Rectal smooth muscle tissue (tissue), 1 donor: ENCODE results near the gene ATF7IP.

ENCODE experiments used
- H3K27ac ChIP-seq: one replicate; pipeline ENCODE4 v1.7.0; 2013; ENCODE audit warnings: low read depth, low read length, inconsistent platforms
- H3K27me3 ChIP-seq: one replicate; pipeline ENCODE4 v1.7.0; 2013; ENCODE audit warnings: low read length; ENCODE audit not compliant: control insufficient read depth, insufficient read depth
- H3K36me3 ChIP-seq: one replicate; pipeline ENCODE4 v1.7.0; 2013; ENCODE audit warnings: low read length; ENCODE audit not compliant: control insufficient read depth, insufficient read depth
- H3K4me1 ChIP-seq: one replicate; pipeline ENCODE4 v1.7.0; 2013; ENCODE audit warnings: low read length; ENCODE audit not compliant: control insufficient read depth, insufficient read depth
- H3K4me3 ChIP-seq: one replicate; pipeline ENCODE4 v1.7.0; 2013; ENCODE audit warnings: low read length
- H3K9ac ChIP-seq: one replicate; pipeline ENCODE4 v1.7.0; 2013; ENCODE audit warnings: low read length

Gene ATF7IP

DNA sequence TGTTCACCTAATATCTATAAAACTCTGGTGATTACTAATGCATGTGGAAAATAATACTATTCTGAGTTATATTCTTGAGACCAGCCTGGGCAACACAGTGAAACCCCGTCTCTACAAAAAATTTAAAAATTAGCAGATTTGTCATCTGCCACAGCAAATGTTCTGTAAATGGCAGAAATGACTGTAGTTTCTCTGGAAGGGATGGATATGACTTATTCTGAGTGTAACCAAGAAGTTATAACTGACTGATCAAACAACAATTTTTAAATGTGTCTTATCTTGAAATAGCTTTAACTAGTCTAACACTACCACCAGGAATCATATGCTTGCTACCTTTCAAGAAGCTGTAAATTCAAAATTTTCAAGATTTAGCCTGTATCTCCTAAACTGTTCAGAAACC lies 113.5 kb downstream of the ATF7IP start:
- Histone ChIP-seq H3K4me1 (no peaks in the 10 kb centered on the region), H3K9ac (no peak overlapping the region), H3K36me3 (peaks cover 32% of the 10 kb centered on the region), H3K27ac (no peak overlapping the region), H3K27me3 (no peaks in the 10 kb centered on the region), H3K4me3 (no peak overlapping the region)

GRCh38 chr12:14481201-14481600 lies 115.7 kb downstream of the ATF7IP start:
- Histone ChIP-seq H3K4me3 (no peak overlapping the region), H3K9ac (no peak overlapping the region), H3K27me3 (no peaks in the 10 kb centered on the region), H3K27ac (no peak overlapping the region), H3K4me1 (no peaks in the 10 kb centered on the region), H3K36me3 (peaks cover 35% of the 10 kb centered on the region)

- H3K9ac ChIP-seq, result no peak overlapping the region
- no peak overlapping the region for H3K27ac ChIP-seq
- H3K4me3 ChIP-seq, result no peak overlapping the region
- H3K36me3 ChIP-seq, result peaks cover 35% of the 10 kb centered on the region
- no peaks in the 10 kb centered on the region for H3K4me1 ChIP-seq
- H3K27me3 ChIP-seq, result no peaks in the 10 kb centered on the region
These were observed 116.9 kb downstream of the ATF7IP start for GRCh38 chr12:14482361-14482760.

DNA sequence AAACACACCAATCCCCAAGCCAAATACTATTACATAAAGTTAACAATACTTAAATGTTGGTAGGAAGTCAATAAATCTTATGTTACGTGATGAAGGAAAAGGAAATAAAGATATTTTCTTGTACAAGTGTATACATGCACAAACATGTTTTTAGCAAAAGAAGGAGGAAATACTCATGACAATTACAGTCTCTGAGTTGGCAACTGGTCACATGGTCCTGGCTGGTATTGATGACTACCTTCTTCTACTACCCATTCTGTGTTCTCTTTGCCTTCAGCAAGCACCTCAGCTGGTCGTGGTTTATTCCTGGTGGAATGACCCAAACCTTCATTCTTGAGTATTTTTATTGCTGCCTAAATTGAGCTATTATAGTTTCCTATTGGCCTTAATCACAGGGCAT lies 117.4 kb downstream of the ATF7IP start:
- H3K27me3 ChIP-seq, result no peaks in the 10 kb centered on the region
- peaks cover 35% of the 10 kb centered on the region for H3K36me3 ChIP-seq
- H3K9ac ChIP-seq, result no peak overlapping the region
- no peaks in the 10 kb centered on the region for H3K4me1 ChIP-seq
- H3K27ac ChIP-seq, result no peak overlapping the region
- no peak overlapping the region for H3K4me3 ChIP-seq

DNA sequence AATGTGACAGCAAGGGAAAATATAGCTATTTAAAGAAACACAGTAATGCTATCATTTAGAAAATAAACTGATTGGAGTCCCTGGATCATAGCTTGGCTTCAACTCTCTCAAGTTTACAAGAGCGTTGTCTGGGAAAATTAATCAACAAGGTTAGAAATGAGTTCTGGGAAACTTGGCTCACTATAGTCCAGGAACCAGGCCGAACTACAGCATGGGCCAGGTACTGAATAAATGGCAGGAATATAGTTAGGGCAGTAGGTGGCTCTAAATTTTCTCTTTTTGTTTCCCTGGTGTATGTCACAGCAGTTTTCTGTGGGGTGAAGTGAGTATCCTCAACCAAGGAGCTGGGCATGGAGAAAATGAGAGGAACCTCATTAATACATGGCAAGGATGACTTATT lies 129.8 kb downstream of the ATF7IP start:
- no peak overlapping the region for H3K9ac ChIP-seq
- H3K36me3 ChIP-seq, result peaks cover 21% of the 10 kb centered on the region
- H3K27me3 ChIP-seq, result no peaks in the 10 kb centered on the region
- no peak overlapping the region for H3K4me3 ChIP-seq
- H3K27ac ChIP-seq, result no peak overlapping the region
- no peaks in the 10 kb centered on the region for H3K4me1 ChIP-seq

DNA sequence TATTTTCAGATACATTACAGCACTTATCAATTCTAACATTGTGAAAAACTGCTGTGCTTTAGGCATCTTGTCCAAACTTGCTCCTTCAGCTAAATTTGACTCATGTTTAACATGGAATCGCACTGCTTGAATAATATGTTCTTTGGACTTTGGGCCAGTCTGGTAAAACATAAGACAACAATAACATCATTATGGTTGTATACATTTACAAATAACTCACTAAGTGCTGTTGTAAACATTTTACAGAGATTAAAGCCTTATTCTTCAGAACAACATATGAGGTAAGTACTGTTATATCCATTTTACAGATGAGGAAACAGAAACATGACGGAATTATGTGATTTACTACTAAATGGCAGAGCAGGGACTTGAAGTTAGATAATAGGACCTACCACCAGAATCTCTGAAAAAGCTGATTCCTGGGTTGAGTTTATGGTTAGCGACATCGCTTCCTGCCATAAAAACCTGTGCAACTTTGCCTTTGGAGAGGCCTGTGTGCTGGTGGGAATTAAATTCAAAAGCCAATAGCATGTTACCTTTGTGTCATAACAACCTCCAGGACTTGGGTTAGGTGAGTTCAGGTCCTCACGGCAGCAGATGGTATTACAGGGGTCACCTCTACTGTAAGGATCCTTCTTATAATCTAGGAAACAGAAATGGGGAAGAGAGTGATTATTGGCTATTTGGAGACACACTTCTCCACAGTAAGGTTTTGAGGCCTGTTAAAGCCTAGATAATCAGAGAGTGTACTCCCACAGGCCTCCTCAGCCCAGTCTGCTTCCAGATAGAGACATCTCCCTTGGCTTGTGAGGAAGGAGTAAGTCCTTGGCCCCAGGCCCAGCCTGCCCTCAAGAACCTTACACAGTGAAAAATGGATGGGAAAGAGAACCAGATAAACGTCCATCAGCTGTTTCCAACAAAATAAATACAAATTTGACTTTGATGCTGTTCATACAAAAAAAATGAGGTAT lies 140.4 kb downstream of the ATF7IP start:
- no peak overlapping the region for H3K9ac ChIP-seq
- no peaks in the 10 kb centered on the region for H3K4me1 ChIP-seq
- no peak overlapping the region for H3K4me3 ChIP-seq
- H3K27ac ChIP-seq, result no peak overlapping the region
- H3K27me3 ChIP-seq, result no peaks in the 10 kb centered on the region
- H3K36me3 ChIP-seq, result peaks cover 3% of the 10 kb centered on the region

DNA sequence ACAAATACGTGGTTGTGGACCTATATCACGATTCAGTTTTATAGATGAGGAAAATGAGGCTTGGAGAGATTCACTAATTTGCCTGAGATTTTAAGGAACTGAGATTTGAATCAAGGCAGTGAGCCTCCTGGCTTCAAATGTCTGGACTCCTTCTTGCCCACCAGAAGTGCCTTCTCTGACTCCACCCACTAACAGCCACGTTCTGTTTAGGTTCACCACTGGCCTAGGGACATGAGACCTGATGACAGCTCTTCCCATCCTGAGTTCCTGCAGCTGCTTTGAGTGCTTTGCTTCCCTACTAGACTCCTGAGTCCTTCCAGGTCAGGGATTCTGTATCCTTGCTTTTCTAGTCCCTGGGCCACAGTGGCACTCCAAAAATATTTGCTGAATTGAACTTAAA lies 145.1 kb downstream of the ATF7IP start:
- Histone ChIP-seq H3K4me3 (no peak overlapping the region), H3K36me3 (no peaks in the 10 kb centered on the region), H3K9ac (no peak overlapping the region), H3K27ac (no peak overlapping the region), H3K27me3 (no peaks in the 10 kb centered on the region), H3K4me1 (no peaks in the 10 kb centered on the region)

DNA sequence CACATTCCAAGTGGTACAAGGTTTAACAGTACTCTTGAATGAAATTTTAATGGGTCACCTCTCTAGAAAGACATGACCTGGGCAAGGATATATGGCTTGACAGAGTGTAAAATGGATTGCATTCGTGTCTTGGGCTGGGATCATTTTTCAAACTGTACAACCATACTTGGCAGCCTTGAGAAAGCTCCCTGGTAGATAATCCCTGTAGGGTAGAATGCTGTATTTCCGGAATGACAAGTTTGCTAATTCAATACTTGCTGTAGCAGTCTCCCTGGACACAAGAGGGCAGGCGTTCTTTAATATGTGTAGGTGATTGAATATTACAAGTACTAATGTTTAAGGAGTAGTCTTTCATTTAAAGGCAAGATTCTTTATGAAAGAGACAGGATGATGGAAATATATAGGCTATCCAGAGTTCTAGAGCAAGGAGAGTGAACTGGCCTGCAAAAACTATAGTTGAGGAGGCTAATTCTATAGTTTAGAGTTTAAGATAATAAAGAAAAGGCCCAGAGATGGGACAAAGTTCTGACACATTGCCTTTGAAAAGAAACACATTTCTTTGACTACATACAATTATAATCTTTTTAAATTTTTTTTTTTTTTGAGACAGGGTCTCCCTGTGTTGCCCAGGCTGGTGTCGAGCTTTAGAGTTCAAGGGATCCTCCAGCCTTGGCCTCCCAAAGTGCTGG lies 148.8 kb downstream of the ATF7IP start:
- Histone ChIP-seq H3K36me3 (no peaks in the 10 kb centered on the region), H3K4me3 (no peak overlapping the region), H3K4me1 (no peaks in the 10 kb centered on the region), H3K27ac (no peak overlapping the region), H3K9ac (no peak overlapping the region), H3K27me3 (no peaks in the 10 kb centered on the region)

DNA sequence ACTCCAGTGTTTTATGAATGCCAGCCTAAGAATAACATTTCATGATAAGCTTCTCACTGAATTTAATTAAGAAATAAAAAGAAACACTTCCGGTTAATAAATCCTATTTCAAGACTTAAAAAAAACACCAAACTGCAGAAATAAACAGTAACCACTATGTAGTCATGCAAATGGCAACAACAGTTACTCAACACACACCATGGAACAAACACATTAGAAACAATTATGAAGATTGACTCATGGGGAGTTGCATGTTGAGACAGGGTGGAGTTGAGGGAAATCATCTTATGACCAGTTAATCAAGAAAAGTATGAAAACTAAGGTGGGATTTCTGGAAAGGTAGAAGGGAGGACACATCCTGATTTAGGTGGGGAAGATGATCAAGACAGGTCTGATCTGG lies 149.5 kb downstream of the ATF7IP start:
- Histone ChIP-seq H3K27ac (no peak overlapping the region), H3K27me3 (no peaks in the 10 kb centered on the region), H3K36me3 (no peaks in the 10 kb centered on the region), H3K9ac (no peak overlapping the region), H3K4me3 (no peak overlapping the region), H3K4me1 (no peaks in the 10 kb centered on the region)

- Histone ChIP-seq H3K36me3 (no peaks in the 10 kb centered on the region), H3K27me3 (no peaks in the 10 kb centered on the region), H3K4me3 (no peak overlapping the region), H3K9ac (no peak overlapping the region), H3K4me1 (no peaks in the 10 kb centered on the region), H3K27ac (no peak overlapping the region)
These were observed 156.3 kb downstream of the ATF7IP start for GRCh38 chr12:14521822-14522221.

DNA sequence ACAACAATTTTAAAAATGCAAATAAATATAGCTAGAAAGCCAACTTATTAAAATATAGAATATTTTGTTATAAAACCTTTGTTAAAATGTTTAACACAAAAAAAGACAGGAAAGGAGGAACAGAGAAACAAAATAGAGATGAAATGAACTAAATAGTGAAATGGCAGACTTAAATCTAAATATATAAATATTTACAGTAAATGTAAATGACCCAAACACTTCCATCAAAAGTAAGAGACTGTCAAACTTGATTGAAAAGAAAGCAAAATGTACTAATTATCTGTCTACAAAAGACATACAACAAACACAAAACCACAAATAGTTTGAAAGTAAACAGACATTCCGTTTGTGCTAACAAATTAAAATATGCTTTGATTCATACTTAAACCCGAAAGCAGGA lies 160.5 kb downstream of the ATF7IP start:
- H3K27me3 ChIP-seq, result no peaks in the 10 kb centered on the region
- H3K9ac ChIP-seq, result no peak overlapping the region
- no peaks in the 10 kb centered on the region for H3K36me3 ChIP-seq
- no peaks in the 10 kb centered on the region for H3K4me1 ChIP-seq
- no peak overlapping the region for H3K4me3 ChIP-seq
- no peak overlapping the region for H3K27ac ChIP-seq

DNA sequence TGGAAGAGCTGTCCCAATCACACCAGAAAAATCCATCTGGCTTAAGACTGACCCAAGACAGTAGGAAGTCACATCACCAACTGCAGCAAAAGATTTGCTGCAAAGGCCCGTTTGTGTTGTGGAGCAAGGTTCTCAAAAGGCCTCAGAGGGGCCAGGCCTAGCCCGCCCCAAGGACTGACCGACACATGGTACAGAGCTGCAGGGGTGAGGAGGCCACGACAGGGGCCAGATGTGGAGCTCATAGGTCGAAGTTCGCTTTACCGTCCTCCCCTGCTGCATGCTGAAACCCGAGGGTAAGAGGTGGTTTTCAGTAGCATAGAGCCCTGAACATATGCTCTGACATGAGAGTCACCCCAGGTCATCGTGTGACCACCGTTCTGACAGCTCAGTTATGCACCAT lies 166.7 kb downstream of the ATF7IP start:
- Histone ChIP-seq H3K9ac (no peak overlapping the region), H3K36me3 (no peaks in the 10 kb centered on the region), H3K4me1 (no peaks in the 10 kb centered on the region), H3K27me3 (no peaks in the 10 kb centered on the region), H3K27ac (no peak overlapping the region), H3K4me3 (no peak overlapping the region)
